DMS 273 treated with DMSO at 0.1 percent for 48 hours (cell line): ENCODE results near the gene RGS7.
"Not testable (repeated sequence)": the region's sequence is repeated elsewhere in the genome, so short reads cannot be mapped to it uniquely, and the experiment has no call there.

Experiments used
- DNase-seq: peaks from one replicate; lab custom pipeline; 2025; lab: John Stamatoyannopoulos, UW

The RGS7 gene

DNA sequence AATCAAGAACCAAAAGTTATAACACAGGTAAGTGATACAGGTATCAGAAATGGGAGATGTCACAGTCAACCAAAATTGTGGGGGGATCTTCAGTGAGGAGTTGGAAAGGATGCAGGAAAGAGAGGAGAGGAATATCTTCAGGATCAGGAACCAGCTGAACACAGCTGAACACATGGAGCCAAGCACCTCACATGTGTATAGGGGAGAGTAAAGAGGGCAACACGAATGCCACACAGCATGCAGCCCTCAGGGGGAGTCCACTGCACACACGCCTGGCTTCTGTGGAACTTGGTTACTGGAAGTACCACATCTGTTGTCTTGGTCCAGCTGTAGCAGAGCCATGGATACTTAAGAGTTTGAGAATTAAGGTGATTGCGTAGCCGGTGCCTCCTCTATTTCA, 218.8 kb downstream of the RGS7 start:
- DNase-seq: no peak

DNA sequence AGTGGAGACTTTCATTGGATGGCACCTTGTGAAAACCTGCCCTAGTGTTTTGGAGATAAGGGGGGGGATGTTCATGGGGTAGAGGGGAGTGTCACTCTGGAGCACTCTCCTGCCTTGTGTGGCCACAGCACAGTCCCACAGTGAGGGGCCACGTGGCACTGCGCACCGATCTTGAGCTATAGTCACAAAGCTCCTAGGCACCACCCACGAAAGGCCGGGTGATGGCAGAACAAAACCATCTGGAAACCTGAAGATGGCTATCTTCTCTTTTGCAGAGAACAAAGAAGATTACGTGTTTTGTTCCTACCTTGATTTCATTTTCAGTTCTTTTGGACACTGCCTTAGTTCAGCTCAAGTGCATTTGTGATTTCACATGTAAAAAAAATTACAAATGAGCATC, 220.6 kb downstream of the RGS7 start:
- no peak for DNase-seq

DNA sequence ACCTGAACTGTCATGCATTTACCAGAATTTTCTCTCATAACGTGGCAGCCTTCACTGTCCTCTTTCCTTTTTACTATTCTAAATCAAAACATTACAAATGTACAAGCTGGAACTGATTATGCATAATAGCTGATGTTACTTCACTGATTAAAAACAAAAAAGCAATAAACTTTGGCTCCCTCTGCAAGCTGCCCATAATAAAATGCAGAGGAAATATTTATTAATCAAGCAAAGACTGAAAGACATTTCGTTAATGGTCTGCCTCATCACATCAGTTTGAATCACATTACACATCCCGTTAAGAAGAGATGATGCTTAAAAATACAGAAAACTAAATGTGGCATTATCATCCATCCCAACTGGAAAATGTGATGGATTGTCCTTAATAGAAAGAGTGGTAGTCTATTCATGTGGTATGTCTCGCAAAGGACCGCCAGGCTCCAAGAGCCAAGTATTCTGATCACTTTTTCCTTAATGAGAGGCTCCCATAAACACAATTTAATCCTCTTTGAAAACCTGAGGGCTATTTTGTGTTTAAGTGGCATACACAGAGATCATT, 225.3 kb downstream of the RGS7 start:
- DNase-seq: no peak

DNA sequence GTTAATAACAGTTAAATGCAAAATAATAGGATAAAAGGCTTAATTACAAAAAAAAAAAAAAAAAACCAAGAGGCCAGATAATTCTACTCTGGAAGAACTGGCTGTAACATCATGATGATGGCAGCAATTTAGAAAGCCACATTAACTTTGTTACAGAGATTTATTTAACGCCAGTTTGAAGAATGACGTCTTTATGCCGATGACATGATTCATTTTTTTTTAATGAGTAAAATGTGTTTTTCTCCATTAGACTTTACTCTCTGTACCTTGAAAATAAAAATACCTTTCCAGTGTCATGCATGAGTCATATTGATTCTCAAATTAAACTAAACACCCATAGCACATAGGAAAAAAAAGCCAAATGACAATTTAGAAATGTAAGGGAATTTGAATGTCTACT, 226.1 kb downstream of the RGS7 start:
- no peak for DNase-seq

DNA sequence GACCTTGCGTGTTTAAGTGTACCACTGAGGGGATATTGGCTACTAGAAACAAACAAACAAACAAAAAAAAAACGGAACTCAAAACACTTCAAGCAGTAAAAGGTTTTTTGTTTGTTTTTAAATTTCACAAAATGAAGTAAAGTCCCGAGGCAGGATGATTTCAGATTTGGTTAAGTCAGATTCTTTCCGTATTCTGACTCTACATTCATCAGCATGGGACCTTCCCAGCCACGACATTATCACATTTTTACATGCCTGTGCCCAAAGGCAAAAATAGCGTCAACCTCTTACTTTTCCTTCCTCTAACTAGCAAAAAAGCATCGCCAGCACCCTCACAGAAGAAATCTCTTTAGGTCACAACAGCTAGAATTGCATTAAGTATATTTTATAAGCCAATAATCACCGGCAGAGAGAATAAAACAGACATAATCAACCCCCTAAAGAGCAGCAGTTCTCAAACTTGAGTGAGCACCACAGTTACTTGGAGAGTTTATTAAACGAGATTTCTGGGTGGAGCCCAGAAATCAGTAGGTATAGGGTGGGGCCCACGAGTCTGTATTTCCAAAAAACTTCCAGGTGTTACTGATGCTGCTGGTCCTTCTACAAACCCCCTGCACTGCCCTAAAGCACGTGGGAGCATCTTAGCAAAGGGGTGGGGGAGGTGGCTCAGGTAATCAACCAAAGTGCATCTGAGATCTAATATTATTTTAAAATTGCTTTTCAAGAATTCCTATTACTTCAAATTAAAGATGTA, 227.6 kb downstream of the RGS7 start:
- DNase-seq: no peak

DNA sequence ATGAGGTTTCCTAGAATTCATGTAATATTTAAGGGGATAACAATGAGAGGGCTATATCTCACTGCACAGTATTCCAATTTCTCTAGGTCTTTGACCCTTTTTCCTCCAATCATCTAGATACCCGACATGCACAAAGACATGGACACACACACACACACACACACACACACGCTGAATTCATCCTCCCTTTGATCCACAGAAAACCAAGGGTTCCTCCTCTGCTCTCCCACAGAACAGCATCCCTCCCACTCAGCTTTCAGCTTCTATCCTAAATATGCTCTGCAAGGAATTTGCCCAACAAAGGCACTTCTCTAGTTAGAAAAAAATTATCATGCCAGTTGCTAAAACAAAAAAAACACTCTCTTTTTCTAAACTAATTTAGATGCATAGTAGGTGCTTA, 231.7 kb downstream of the RGS7 start:
- no peak for DNase-seq

DNA sequence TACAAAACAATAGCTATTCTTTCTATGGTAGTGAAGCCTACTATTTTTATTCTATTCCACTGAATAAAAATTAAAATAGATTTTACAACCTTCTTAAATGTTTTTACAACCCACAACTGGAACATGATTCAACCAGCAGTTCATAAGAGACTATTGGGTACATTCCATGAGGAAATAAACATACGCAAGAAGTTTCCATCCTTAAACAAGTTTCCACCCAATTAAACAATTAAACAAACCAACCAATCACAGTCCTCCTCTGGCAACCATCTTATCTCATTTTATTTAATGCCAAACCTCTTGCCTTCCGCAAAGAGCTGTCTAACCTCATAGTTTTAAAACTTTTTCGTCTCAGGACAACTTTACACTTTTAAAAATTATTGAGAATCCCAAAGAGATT, 239.0 kb downstream of the RGS7 start:
- DNase-seq: no peak

DNA sequence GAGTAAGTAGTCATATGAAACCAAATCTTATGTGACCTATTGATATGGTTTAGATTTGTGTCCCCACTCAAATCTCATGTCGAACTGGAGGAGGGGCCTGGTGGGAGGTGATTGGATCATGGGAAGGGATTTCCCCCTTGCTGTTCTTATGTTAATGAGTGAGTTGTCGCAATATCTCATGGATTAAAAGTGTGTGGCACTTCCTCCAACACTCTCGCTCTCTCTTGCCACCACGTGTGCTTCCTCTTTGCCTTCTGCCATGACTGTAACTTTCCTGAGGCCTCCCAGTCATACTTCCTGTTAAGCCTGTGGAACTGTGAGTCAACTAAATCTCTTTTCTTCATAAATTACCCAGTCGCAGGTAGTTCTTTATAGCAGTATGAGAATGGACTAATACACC, 241.2 kb downstream of the RGS7 start:
- DNase-seq: no peak

DNA sequence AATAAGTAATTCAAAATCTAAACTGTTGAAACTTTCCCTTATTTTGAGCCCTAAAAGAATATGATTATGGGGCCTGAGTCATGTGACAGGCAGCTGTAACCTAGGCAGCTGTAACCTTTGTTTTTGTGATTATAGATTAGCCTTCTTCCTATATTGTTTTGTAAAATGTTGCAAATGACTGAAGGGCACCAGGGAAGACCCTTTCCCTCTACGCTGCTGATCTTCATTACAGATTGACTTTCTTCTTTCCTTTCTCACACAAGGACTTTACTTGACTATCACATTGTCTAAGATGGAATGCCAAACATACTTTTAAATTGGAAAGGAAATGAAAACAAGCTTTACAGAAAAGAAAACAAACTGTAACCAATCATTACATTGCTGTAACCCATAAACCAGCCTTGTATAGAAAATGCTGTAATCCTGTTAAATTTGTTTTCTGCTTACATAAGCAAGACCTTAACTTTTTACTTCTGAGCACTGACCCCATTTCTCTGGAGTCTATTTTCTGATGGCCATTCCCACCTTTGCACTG, 242.2 kb downstream of the RGS7 start:
- DNase-seq: no peak

DNA sequence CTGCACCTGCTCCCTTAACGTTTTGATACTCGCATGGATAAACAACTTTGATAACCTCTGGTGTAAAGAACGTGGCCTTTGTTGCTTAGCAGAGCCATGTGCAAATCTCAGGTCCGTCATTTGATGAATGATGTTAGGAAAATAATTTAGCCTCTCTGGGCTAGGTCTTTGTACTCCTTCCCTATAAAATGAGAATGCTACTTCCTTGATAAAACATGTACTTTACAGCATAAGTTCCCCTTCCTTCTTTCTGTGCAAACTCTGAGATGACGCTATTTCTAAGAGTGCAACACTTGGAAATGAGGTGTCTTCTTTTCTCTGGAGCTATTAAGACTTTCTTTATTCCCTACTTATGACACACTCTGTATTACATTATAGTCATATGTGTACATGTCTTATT, 243.4 kb downstream of the RGS7 start:
- no peak for DNase-seq

DNA sequence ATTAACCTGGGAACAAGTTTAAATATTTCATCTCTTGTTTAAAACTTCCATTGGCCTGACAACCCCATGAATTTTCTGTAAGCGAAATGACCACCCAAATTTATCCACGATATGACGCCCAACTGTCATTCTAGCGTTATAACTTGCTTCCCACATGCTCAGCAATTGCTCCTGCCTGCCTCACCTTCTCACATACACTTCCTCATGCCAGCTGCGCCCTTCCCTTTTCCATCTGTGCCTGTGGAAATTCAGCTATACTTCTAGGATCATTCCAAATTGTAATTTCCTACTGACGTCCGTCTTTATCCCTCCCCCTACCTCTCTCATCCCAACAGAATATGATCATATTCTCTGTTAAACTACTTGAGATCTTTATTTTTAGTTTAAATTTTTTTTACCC, 248.0 kb downstream of the RGS7 start:
- DNase-seq: no peak

DNA sequence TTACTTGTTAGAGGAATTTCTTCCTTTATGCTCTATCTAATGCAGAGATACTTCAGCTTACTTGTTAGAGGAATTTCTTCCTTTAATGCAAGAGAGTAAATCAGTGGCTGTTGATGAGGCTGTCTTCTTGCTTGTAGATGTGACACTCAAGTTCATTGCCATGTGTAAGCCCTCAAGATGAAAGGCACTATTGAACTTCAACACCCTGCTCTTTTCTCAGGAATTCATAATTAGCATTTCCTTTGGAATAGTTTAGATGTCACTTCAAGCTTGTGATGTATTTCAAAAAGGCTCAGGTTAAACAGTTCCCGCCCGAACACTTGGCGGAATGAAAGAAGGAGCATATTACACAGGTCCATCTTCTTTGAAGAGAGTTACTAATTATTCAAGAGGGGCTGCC, 251.9 kb downstream of the RGS7 start:
- no peak for DNase-seq

DNA sequence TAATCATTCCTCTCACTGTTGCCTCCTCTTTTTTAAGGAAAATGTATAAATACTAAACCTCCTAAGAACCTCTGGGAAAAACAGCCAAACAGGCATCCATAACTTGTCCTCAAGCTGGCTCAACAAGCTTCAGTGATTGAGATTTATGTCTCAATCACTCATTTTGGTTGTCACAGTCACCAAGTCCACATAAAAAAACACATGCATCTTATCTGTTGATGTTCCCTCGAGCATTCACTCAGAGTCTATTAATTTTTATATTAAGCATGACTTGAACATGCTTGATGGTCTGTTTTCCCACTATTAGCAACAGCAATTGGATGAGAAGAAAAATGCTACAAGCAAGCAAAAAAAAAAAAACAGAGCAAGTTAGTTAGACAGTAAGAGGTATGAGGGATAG, 254.3 kb downstream of the RGS7 start:
- no peak for DNase-seq

DNA sequence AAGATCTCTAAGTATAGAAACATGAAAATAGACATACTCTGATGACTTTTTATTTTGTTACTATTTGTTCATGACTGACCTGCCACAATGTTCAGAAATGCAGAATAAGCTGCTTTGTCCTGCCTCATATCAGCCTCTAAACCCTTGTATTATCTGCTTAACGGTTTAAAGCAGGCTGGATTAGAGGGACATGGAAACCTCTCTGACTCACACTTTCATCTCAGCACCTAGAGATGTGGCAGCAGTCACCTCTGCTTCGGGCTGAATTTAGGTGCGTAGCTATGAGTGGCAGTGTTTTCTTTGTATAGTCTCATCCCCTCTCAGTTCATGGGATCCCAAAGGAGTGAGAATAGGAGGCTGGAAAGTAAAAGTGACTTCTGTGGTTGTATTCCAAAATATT, 255.4 kb downstream of the RGS7 start:
- DNase-seq: no peak

DNA sequence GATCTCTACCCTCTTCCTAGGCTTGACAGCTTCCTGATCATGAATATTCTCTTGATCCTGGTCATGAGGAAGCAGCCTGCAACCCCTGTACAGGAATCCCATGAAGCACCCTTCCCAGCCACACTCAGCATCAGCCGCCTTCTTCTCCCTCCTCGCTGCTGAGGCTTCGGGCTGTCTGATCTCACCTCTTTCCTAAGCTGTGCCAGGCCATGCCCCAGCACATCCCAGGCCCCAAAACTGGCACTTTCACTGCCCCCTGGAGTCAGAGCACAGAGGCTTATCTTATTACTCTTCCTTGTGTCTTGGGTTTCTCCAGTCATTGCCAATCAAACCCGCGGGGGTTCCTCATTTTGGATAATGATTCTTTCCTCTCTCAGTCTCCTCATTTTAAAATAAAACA, 259.5 kb downstream of the RGS7 start:
- no peak for DNase-seq

DNA sequence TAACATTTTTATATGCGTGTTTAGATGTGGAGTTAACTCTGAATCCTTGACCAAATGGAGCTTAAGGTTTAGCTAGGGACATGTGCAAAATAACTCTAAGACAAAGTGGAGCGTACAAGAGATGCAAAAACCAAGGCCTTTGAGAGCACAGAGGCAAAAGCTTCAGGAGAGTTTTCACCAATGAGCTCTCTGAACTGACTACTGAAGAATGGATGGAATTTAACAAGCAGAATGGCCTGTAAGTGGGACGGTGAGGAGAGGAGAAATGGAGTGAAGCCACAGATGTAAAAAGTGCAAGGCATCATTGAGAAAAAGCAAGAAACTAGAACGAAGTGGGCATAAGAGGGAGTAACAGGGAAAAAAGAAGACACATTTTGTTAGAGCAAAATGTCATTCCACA, 260.0 kb downstream of the RGS7 start:
- no peak for DNase-seq

DNA sequence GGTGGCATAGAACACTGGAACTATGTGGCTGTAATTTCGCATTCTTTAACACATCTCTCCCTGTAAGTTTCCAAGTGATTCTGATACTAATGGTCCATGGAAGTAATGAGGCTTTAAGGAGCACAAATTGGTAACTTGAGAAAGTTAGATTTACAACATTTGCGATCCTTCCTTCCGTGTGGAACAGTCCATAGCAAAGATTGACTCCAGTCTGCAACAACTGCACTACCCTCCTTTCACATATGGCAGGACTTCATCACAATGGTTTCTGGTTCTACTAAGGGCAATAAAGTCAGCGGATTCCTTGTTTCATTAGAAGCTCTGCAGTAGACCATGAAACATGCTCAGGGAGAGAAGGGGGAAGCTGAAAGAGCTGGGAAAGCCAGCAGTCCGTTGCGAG, 261.2 kb downstream of the RGS7 start:
- no peak for DNase-seq

DNA sequence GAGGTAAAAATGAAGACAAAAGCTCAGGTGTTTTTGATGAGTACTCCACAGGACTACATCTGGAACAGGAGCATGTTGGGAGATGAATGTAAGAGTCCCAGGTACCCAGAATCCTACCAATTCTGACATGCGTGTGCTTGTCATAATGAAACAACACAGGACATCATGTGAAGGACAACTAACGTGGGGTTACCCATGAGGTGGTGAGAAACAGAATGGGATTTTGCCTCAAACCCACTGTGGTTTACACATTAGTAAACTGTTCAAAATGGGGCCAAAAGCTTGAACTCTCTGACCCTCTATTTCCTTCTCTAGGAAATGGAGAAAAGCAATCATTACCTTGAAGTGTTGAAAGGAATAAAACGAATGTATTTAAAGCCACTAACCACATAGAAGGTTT, 266.2 kb downstream of the RGS7 start:
- DNase-seq: no peak

DNA sequence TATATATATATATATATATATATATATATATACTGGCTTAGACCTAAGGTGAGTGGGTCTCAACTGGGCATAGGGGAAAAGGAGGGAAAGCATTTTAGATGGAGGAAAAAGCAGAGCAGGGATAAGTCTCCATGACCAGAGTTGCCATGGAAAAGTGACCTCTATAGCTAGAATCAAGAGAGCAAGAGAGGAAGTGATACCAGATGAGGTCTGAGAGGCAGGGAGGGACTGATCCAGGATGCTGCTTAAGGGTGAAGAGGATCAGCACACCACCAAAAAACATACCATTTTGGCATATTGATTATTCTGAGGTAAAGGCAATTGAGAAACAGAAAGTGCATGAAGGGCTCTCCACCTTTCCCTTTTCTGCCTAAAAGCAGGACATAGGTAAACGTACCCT, 267.9 kb downstream of the RGS7 start:
- not testable (repeated sequence) for DNase-seq

DNA sequence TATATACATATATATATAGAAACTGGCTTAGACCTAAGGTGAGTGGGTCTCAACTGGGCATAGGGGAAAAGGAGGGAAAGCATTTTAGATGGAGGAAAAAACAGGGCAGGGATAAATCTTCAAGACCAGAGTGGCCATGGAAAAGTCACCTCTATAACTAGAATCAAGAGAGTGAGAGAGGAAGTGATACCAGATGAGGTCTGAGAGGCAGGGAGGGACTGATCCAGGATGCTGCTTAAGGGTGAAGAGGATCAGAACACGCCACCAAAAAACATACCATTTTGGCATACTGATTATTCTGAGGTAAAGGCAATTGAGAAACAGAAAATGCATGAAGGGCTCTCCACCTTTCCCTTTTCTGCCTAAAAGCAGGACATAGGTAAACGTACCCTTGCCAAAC, 268.9 kb downstream of the RGS7 start:
- not testable (repeated sequence) for DNase-seq

DNA sequence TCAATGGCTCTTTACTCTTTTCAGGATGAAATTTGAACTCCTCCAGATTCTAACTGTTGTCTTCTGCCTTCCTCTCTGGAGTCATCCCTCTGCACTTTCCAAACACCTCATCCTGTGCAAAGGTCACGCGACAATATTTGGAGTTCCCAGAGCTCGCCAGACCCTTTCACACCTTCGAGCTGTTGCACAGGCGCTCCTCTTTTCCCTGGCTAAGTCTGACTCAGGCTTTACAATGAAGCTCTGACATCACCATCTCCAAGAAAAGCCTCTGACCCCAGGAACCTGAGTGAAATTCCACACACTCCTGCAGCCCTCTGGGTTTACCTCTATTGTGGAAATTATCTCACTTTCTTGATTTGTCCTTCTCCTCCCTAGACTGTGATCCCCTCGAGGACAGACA, 270.3 kb downstream of the RGS7 start:
- no peak for DNase-seq

DNA sequence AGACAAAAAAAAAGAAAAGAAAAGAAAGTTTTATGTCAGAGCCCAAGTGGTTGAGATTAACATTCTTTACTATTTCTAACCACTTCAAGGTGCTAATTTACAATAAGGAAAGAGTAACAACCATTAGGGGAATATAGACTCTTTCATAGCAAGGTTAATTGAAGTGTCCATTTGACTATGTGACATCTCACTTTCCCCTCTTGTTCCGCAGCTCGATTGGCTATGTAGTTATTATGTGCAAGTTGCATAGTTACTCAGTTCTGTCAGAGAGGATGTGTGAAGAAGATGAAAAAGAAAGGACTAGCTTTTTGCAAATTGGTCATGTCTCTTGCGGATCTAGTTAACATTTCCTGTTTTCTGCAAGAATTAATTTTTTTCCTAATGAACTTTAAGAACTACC, 273.7 kb downstream of the RGS7 start:
- DNase-seq: no peak

DNA sequence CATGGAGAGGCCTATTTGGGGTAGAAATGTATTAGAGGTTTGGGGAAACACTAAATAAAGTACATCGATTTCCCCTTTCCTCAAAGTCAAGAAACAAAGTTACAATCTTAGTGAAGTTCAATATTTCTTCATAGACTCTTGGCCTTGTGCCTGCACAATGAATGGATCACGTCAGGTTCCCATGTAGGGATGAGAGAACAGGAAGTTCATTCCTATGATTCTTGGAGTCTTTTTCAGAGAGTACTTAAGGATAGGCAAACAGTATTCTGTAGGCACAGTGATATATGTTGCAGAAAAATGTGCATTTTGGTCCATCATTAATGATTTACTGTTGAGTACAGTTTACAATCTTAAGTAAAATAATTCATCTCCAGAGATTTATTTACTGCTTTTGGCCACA, 275.5 kb downstream of the RGS7 start:
- DNase-seq: no peak

DNA sequence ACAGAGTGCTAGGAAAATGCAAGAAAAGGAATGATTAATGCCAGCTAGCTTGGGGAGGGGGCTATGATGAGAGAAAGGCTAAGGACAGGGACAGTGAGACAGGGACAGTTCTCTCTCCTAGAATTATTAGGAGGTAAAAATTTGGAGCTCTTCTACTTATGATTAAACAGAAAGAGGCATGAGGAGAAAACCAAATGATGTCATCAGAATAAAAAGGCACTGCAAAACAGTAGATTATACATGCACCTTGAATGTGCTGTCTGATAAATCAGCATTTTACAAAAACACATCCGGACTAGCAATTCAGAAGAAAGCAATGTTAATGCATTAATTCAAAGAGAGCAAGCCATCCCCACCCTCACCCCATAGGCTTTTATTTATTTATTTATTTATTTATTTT, 277.5 kb downstream of the RGS7 start:
- no peak for DNase-seq
